ENCODE data around the gene KRT79. TPM values are rescaled to one million over a fixed set of nuclear protein-coding genes. Genes with fewer than 3 reads are reported as not detected.

KRT79 gene
- total RNA-seq, 1 donor from 2014 or later, result not detected

GRCh38 chr12:52813203-52813819 lies 20.8 kb downstream of the KRT79 start:
- H3K4me1 Mint-ChIP-seq (ENCODE audit: unreplicated experiment), result no peaks in the 10 kb centered on the region
- H3K9me3 Mint-ChIP-seq, result no peaks in the 10 kb centered on the region
- no peak for DNase-seq (ENCODE audit: extremely low spot score, unreplicated experiment)
- H3K4me3 Mint-ChIP-seq, result peak overlapping the region; percentile 86
- peaks cover 42% of the 10 kb centered on the region for H3K27me3 Mint-ChIP-seq
- H3K36me3 Mint-ChIP-seq, result peaks cover 16% of the 10 kb centered on the region
- peak overlapping the region; percentile 98 for H3K27ac Mint-ChIP-seq
- no peak for TF ChIP-seq CTCF (conservative IDR thresholded peaks at IDR 0.05)

GRCh38 chr12:52812749-52813148 lies 21.4 kb downstream of the KRT79 start:
- Mint-ChIP-seq H3K4me1 (ENCODE audit: unreplicated experiment) (no peaks in the 10 kb centered on the region), H3K27ac (peak overlapping the region; percentile 98), H3K9me3 (no peaks in the 10 kb centered on the region), H3K4me3 (peak overlapping the region; percentile 86), H3K36me3 (peaks cover 16% of the 10 kb centered on the region), H3K27me3 (peaks cover 42% of the 10 kb centered on the region)
- DNase-seq (ENCODE audit: extremely low spot score, unreplicated experiment), result no peak
- TF ChIP-seq CTCF (conservative IDR thresholded peaks at IDR 0.05), result no peak

- peak overlapping the region; percentile 86 for H3K4me3 Mint-ChIP-seq
- H3K27ac Mint-ChIP-seq, result peak overlapping the region; percentile 98
- H3K27me3 Mint-ChIP-seq, result peaks cover 43% of the 10 kb centered on the region
- no peaks in the 10 kb centered on the region for H3K9me3 Mint-ChIP-seq
- no peaks in the 10 kb centered on the region for H3K4me1 Mint-ChIP-seq (ENCODE audit: unreplicated experiment)
- DNase-seq (ENCODE audit: extremely low spot score, unreplicated experiment), result no peak
- peaks cover 16% of the 10 kb centered on the region for H3K36me3 Mint-ChIP-seq
- no peak for TF ChIP-seq CTCF (conservative IDR thresholded peaks at IDR 0.05)
Measured at GRCh38 chr12:52812073-52812400, 22.1 kb downstream of the KRT79 start.

- Mint-ChIP-seq H3K27ac (peak overlapping the region; percentile 98), H3K36me3 (peaks cover 16% of the 10 kb centered on the region), H3K4me3 (peak overlapping the region; percentile 86), H3K27me3 (peaks cover 49% of the 10 kb centered on the region), H3K4me1 (ENCODE audit: unreplicated experiment) (no peaks in the 10 kb centered on the region), H3K9me3 (no peaks in the 10 kb centered on the region)
- DNase-seq (ENCODE audit: extremely low spot score, unreplicated experiment), result no peak
- no peak for TF ChIP-seq CTCF (conservative IDR thresholded peaks at IDR 0.05)
Measured at GRCh38 chr12:52811191-52812072, 22.7 kb downstream of the KRT79 start.

GRCh38 chr12:52810554-52810953 lies 23.6 kb downstream of the KRT79 start:
- TF ChIP-seq CTCF (conservative IDR thresholded peaks at IDR 0.05), result no peak
- Mint-ChIP-seq H3K27me3 (peaks cover 54% of the 10 kb centered on the region), H3K9me3 (no peaks in the 10 kb centered on the region), H3K4me1 (ENCODE audit: unreplicated experiment) (no peaks in the 10 kb centered on the region), H3K4me3 (peak overlapping the region; percentile 86), H3K27ac (peak overlapping the region; percentile 98), H3K36me3 (peaks cover 16% of the 10 kb centered on the region)
- DNase-seq (ENCODE audit: extremely low spot score, unreplicated experiment), result no peak
